T follicular helper cell (primary cell): Measurements from ENCODE around the gene TOM1L2.
A peak's percentile ranks its signal among the peaks of the same experiment; 100 is the strongest.

Source experiments
- DNase-seq: peaks from one replicate; pipeline ENCODE4 v3.0.0-alpha.2; 2020; ENCODE audit warnings: low read depth

TOM1L2 gene

GRCh38 chr17:17994271-17995069, 22.3 kb upstream of the TOM1L2 start:
- DNase-seq, result no peak

GRCh38 chr17:17993852-17994251, 21.7 kb upstream of the TOM1L2 start:
- DNase-seq, result no peak

GRCh38 chr17:17993366-17993765, 21.2 kb upstream of the TOM1L2 start:
- no peak for DNase-seq

- DNase-seq, result no peak
Measured at GRCh38 chr17:17990282-17990681, 18.1 kb upstream of the TOM1L2 start.

- no peak for DNase-seq
Measured at GRCh38 chr17:17989618-17990017, 17.4 kb upstream of the TOM1L2 start.

- DNase-seq, result no peak
Measured at GRCh38 chr17:17989081-17989480, 16.9 kb upstream of the TOM1L2 start.

- no peak for DNase-seq
Measured at GRCh38 chr17:17988427-17988945, 16.3 kb upstream of the TOM1L2 start.

GRCh38 chr17:17987901-17988300, 15.7 kb upstream of the TOM1L2 start:
- DNase-seq, result no peak

- no peak for DNase-seq
Measured at GRCh38 chr17:17987187-17987896, 15.1 kb upstream of the TOM1L2 start.

GRCh38 chr17:17985555-17985954, 13.4 kb upstream of the TOM1L2 start:
- DNase-seq, result no peak

- no peak for DNase-seq
Measured at GRCh38 chr17:17985153-17985552, 13.0 kb upstream of the TOM1L2 start.

- no peak for DNase-seq
Measured at GRCh38 chr17:17983776-17984175, 11.6 kb upstream of the TOM1L2 start.

GRCh38 chr17:17983376-17983775, 11.2 kb upstream of the TOM1L2 start:
- DNase-seq, result no peak

- DNase-seq, result no peak
Measured at GRCh38 chr17:17982801-17983200, 10.6 kb upstream of the TOM1L2 start.

- DNase-seq, result no peak
Measured at GRCh38 chr17:17981330-17981729, 9.1 kb upstream of the TOM1L2 start.

- DNase-seq, result no peak
Measured at GRCh38 chr17:17979778-17980177, 7.6 kb upstream of the TOM1L2 start.

GRCh38 chr17:17978481-17979424, 6.6 kb upstream of the TOM1L2 start:
- no peak for DNase-seq

- no peak for DNase-seq
Measured at GRCh38 chr17:17976931-17977570, 4.9 kb upstream of the TOM1L2 start.

GRCh38 chr17:17975436-17975835, 3.2 kb upstream of the TOM1L2 start:
- DNase-seq, result no peak

- DNase-seq, result no peak
Measured at GRCh38 chr17:17972952-17973254, 703 bp upstream of the TOM1L2 start.

GRCh38 chr17:17971431-17972125, 622 bp downstream of the TOM1L2 start:
- peak; percentile 6 for DNase-seq
